ENCODE data around the gene TMEM221.

GRCh38 chr19:17435218-17435617 lies 13.2 kb downstream of the TMEM221 start:
- no peak for TF ChIP-seq POLR2A (IDR thresholded peaks at IDR 0.05)
- no peak for TF ChIP-seq CTCF (IDR thresholded peaks at IDR 0.05)
